ENCODE data around the gene TMEM244.

Gene TMEM244

DNA sequence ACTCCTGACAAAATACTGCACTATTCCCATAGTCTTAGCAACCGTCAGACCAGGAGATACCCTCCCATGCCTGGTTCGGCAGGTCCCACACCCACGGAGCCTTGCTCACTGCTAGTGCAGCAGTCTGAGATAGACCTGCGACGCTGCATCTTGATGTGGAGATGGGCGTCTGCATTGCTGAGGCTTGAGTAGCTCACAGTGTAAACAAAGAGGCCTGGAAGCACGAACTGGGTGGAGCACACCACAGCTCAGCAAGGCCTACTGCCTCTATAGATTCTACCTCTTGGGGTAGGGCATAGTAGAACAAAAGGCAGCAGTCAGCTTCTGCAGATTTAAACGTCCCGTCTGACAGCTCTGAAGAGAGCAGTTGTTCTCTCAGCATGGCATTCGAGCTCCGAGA lies 25.4 kb downstream of the TMEM244 start:
- no peak overlapping the region for H2AFZ ChIP-seq (ENCODE audit: low read depth, low read length)

GRCh38 chr6:129832299-129832698 lies 28.8 kb downstream of the TMEM244 start:
- Histone ChIP-seq H3K36me3 (replicated peaks; ENCODE audit: low read depth, low read length) (no peaks in the 10 kb centered on the region), H3K27me3 (ENCODE audit: low read depth, low read length) (no peaks in the 10 kb centered on the region), H3K27ac (ENCODE audit: low read length) (no peak overlapping the region), H3K79me2 (ENCODE audit: low read length) (no peaks in the 10 kb centered on the region), H3K9me3 (ENCODE audit: insufficient read depth, low read length) (no peaks in the 10 kb centered on the region), H2AFZ (ENCODE audit: low read depth, low read length) (no peak overlapping the region), H3K4me1 (ENCODE audit: low read length) (no peaks in the 10 kb centered on the region), H3K4me3 (ENCODE audit: low read length) (no peak overlapping the region), H3K9ac (ENCODE audit: low read length) (no peak overlapping the region), H3K4me2 (ENCODE audit: low read length) (no peak overlapping the region), H4K20me1 (ENCODE audit: insufficient read depth, low read length) (no peaks in the 10 kb centered on the region)
- no peak for TF ChIP-seq CTCF (IDR thresholded peaks at IDR 0.05; ENCODE audit: low read depth, low read length)

More for the DNA sequence above, 25.4 kb downstream of the TMEM244 start:
- H3K4me3 ChIP-seq (ENCODE audit: low read length): no peak overlapping the region
- H3K36me3 ChIP-seq (replicated peaks; ENCODE audit: low read depth, low read length): no peaks in the 10 kb centered on the region
- no peaks in the 10 kb centered on the region for H3K4me1 ChIP-seq (ENCODE audit: low read length)
- no peaks in the 10 kb centered on the region for H3K9me3 ChIP-seq (ENCODE audit: insufficient read depth, low read length)
- TF ChIP-seq CTCF (IDR thresholded peaks at IDR 0.05; ENCODE audit: low read depth, low read length): no peak
- no peak for TF ChIP-seq EZH2phosphoT487 (IDR thresholded peaks at IDR 0.05; ENCODE audit: low read depth)
- H3K27me3 ChIP-seq (ENCODE audit: low read depth, low read length): no peaks in the 10 kb centered on the region
- H4K20me1 ChIP-seq (ENCODE audit: insufficient read depth, low read length): no peaks in the 10 kb centered on the region
- no peak overlapping the region for H3K9ac ChIP-seq (ENCODE audit: low read length)
- no peaks in the 10 kb centered on the region for H3K79me2 ChIP-seq (ENCODE audit: low read length)
- no peak overlapping the region for H3K27ac ChIP-seq (ENCODE audit: low read length)
- no peak overlapping the region for H3K4me2 ChIP-seq (ENCODE audit: low read length)

DNA sequence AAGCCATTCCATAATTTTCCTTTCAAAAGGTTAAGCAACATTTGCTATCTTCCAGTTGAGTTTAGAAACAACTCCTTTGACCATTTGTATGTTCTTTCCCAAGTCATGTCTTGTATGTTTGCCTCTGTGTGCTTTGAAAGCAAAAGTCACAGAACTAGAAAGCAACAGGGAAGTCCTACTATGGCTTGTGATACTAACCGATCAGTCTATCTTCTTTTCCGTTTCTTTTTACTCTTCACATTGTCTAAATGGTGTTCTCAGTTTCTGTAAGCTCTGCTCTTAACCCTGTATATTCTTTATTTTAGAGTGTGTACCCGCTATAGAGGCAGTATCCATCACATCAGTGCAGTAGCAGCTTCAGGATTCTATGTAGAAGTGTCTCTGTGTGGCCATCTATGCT lies 32.9 kb downstream of the TMEM244 start:
- H3K9me3 ChIP-seq (ENCODE audit: insufficient read depth, low read length): no peaks in the 10 kb centered on the region
- no peaks in the 10 kb centered on the region for H3K27me3 ChIP-seq (ENCODE audit: low read depth, low read length)
- no peak overlapping the region for H3K4me2 ChIP-seq (ENCODE audit: low read length)
- no peak overlapping the region for H2AFZ ChIP-seq (ENCODE audit: low read depth, low read length)
- H3K4me3 ChIP-seq (ENCODE audit: low read length): no peak overlapping the region
- no peaks in the 10 kb centered on the region for H3K4me1 ChIP-seq (ENCODE audit: low read length)
- TF ChIP-seq EZH2phosphoT487 (IDR thresholded peaks at IDR 0.05; ENCODE audit: low read depth) (no peak), CTCF (IDR thresholded peaks at IDR 0.05; ENCODE audit: low read depth, low read length) (no peak)
- no peaks in the 10 kb centered on the region for H4K20me1 ChIP-seq (ENCODE audit: insufficient read depth, low read length)
- H3K79me2 ChIP-seq (ENCODE audit: low read length): no peaks in the 10 kb centered on the region
- no peak overlapping the region for H3K9ac ChIP-seq (ENCODE audit: low read length)
- no peaks in the 10 kb centered on the region for H3K36me3 ChIP-seq (replicated peaks; ENCODE audit: low read depth, low read length)
- H3K27ac ChIP-seq (ENCODE audit: low read length): no peak overlapping the region

DNA sequence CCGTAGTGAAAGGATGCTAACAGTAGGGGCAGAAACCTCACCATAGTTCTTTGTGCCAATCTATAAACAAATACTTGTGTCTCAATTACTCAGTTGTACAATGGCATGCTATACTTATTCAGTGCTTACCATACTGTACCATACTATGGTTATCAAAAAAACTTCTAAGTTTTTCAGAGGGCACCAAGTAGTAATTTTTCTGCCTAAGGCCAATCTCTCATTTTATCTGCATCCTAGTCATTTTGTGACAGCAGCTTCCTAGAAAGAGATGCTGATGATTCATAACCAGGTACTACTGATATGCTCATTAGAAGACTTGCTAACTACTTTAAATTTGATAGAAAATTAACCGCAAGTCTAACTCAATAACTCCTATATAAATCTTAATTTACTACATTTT lies 42.9 kb downstream of the TMEM244 start:
- no peaks in the 10 kb centered on the region for H3K9me3 ChIP-seq (ENCODE audit: insufficient read depth, low read length)
- H3K4me1 ChIP-seq (ENCODE audit: low read length): no peaks in the 10 kb centered on the region
- TF ChIP-seq CTCF (IDR thresholded peaks at IDR 0.05; ENCODE audit: low read depth, low read length) (no peak), EZH2phosphoT487 (IDR thresholded peaks at IDR 0.05; ENCODE audit: low read depth) (no peak)
- H3K4me2 ChIP-seq (ENCODE audit: low read length): no peak overlapping the region
- no peaks in the 10 kb centered on the region for H4K20me1 ChIP-seq (ENCODE audit: insufficient read depth, low read length)
- no peaks in the 10 kb centered on the region for H3K36me3 ChIP-seq (replicated peaks; ENCODE audit: low read depth, low read length)
- no peak overlapping the region for H3K4me3 ChIP-seq (ENCODE audit: low read length)
- H2AFZ ChIP-seq (ENCODE audit: low read depth, low read length): no peak overlapping the region
- no peaks in the 10 kb centered on the region for H3K27me3 ChIP-seq (ENCODE audit: low read depth, low read length)
- H3K79me2 ChIP-seq (ENCODE audit: low read length): no peaks in the 10 kb centered on the region
- H3K27ac ChIP-seq (ENCODE audit: low read length): no peak overlapping the region
- H3K9ac ChIP-seq (ENCODE audit: low read length): no peak overlapping the region

All from OCI-LY3 (cell line).